HS-27A (cell line): Measurements from ENCODE around the gene REG4.
"Not testable (repeated sequence)": the region's sequence is repeated elsewhere in the genome, so short reads cannot be mapped to it uniquely, and the experiment has no call there.

ENCODE experiments used
- DNase-seq: peaks from one replicate; pipeline ENCODE4 v3.0.0-alpha.2; 2012; ENCODE audit warnings: low read depth, missing footprints

Gene REG4

GRCh38 chr1:119806489-119806888 is 4.8 kb downstream of the REG4 start:
- no peak for DNase-seq

GRCh38 chr1:119805746-119806145 is 5.5 kb downstream of the REG4 start:
- no peak for DNase-seq

GRCh38 chr1:119805247-119805646 is 6.0 kb downstream of the REG4 start:
- no peak for DNase-seq

- DNase-seq: no peak
Measured at GRCh38 chr1:119799599-119800177, 11.6 kb downstream of the REG4 start.

DNA sequence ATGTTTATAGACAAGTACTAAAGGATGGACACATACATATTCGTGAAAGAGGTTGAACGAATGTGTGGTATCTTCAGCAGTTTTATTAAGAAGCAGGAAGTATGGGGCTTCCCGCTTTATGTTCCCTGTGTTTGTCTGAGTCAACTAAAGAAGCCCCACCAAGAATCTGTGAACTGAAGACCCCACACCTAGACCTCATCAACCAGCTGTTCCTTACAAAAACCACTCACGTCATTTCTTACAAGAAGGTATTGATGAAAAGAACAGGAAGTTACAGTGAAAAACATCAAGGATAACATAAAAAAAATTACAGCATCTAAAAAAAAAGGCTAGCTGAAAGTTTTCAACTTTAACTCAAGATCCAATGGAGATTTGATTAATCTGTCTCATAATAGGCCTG is 12.3 kb downstream of the REG4 start:
- no peak for DNase-seq

DNA sequence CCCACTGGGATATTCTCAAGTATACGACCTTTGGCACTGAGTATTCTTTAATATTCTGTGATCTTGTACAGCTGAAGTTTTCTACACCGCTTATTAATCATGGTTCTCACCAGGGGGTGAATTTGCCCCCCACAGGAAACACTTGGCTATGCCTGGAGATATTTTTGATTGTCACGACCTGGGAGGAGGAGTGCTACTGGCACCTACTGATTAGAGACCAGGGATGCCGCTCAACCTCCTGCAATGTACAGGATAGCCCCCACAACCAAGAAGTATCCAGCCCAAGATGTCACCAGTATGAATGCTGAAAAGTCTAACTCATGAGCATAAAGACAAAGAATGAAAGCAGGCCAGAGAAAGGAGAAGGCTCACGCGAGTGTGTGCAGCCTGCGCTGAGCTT is 13.7 kb downstream of the REG4 start:
- no peak for DNase-seq

- no peak for DNase-seq
Measured at GRCh38 chr1:119797162-119797561, 14.1 kb downstream of the REG4 start.

DNA sequence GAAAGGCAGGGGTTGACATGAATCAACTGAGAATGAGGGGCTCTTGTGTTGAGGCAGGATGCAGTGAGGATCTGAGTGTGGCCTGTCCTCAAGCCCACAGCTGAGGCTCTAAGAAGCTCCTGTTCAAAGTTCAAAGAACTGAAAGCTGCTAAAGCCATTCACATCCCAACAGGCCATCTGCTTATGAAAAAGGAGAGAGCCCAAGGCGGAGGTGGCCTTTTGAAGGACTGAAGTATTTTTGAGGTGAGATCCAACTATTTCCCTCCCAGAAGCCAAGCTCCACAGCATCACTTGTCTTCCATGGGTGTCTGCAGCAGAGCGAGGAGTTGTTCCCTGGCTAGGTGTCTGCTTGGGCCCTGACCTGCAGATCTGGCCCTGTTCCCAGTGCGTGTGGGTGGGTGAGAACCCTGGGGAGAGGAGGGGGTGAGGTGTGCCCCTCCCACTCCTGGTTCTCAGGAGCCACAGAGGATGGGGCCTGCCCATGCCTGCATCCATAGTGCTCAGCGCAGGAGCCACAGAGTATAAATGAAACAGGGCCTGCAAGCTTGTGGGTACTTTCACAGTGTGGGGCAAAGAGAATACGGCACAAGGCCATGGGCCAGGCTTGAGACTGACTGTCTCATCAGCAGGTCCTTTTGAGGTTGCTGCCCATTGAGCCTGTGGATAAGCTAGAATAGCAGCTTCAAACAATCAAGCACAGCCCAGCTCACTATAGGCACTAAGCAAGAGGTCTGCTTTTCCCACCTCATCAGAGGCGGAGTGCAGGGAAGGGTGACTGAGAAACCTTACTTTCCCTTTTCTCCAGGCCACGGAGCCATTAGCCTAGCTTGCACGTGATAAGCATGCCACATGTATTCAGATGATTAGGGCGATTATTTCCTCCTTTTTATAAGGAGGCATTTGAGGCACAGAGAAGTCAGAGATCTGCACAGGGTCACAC is 15.7 kb downstream of the REG4 start:
- DNase-seq: no peak

- DNase-seq: no peak
Measured at GRCh38 chr1:119794876-119795240, 16.4 kb downstream of the REG4 start.

DNA sequence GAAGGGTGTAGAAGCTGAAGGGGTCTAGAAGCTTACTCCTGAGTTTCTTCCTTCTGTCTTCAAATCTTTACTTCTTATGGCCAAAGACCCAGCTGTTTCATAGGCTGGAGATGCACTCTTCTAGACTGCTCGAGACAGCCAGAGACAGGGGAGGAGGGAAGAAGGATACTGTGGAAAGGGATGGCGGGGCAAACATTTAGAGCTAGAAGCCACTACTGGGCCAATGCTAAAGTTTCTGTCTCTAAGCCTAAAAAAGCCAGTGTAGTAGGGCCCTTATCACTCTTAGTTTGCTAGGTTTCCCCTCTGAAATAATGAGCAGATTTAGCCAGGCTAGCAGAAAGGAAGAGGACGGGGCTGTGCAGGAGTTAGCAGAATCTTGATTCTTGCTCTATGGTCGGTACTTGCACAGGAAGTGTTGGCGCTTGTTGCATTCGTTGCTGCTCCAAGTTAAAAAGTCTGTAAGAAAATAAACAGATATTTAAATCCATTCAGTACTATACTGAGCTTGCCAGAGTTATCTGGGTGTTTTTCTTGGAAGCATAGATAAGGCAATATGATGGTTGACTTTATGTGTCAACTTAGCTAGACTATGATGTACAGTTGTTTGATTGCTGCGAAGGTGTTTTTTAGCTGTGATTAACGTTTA is 16.9 kb downstream of the REG4 start:
- DNase-seq: no peak

GRCh38 chr1:119791377-119791776 is 19.9 kb downstream of the REG4 start:
- DNase-seq: no peak

- DNase-seq: no peak
Measured at GRCh38 chr1:119790451-119791198, 20.6 kb downstream of the REG4 start.

- DNase-seq: no peak
Measured at GRCh38 chr1:119787776-119788175, 23.5 kb downstream of the REG4 start.

GRCh38 chr1:119786473-119787050 is 24.7 kb downstream of the REG4 start:
- DNase-seq: not testable (repeated sequence)

DNA sequence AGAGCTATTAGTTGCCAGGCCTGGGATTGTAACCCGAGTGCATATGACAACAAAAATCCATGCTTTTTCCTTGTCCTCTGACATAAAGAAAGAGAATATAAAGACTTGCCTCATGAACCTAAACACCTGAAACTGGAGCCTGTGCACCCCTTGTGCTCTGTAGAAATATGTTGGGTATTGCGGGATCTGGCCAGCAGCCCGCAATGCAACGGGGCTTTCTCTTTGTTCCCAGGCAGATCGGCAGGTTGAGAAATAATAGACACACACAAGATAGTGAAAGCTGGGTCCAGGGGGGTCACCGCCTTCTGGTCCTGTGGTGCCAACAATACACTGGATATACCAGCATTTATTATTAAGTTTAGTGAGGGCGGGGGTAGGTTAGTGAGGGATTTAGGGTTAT is 25.2 kb downstream of the REG4 start:
- not testable (repeated sequence) for DNase-seq

DNA sequence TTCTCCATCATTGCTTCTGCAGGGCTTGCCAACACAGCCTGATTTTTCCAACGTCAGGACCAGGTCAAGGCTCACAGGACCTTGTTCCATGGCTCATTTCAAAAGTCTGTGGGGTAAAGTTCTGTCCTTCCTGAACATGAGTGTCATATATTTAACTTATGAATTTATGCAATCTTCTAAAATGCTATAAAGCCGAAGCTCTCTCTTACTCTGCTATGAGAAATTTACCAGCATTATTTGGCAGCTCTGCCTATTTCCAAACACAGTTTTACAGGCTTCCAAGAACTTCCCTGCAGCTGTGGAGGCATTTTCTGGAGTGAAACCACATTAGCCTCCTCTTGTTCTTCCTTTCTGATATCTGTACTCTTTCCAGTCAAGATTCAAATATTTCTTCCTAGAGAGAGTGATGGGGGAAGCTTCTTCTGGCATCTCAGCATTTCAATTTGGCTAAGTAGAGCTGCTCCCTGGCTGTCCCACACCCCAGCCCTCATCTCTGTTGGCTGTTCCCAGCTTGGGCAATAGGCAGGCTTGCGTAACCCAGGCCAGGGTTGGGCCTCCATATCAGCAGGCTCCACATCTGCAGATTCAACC is 27.0 kb downstream of the REG4 start:
- DNase-seq: no peak

- no peak for DNase-seq
Measured at GRCh38 chr1:119783354-119784185, 27.7 kb downstream of the REG4 start.

DNA sequence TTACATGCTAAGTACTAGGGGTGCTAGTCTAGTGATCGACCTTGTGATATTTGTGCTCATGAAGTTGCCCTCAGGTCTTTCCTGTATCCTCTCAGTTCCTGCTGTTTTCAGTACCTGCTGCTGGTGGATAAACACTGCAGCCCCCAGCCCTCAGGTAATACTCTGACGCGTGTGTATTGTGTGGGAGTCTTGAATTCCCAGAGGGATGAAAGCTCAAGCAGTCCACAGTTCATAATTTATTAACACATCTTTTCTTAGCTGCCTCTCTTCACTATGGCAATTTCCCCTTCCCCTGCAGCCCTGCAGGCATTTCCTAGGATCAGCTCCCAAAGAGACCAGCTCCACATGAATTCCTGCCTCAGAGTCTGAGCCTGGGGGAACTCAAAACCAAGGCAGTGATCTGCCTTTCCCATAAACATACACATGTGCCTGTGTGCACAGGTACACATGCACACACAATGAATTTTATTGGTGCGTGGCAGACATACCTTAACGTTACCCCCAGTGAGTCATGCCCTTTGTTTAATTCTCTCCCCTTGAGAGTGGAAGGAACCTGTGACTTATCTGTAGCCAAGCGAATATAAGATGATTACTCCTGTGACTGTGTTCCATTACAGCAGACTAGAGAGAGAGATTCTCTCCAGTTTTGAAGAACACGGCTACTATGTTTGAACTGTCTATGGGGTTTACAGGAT is 28.5 kb downstream of the REG4 start:
- no peak for DNase-seq

GRCh38 chr1:119781434-119782210 is 29.6 kb downstream of the REG4 start:
- DNase-seq: no peak
